ENCODE measurements around the gene RHBDF2.

The RHBDF2 gene

DNA sequence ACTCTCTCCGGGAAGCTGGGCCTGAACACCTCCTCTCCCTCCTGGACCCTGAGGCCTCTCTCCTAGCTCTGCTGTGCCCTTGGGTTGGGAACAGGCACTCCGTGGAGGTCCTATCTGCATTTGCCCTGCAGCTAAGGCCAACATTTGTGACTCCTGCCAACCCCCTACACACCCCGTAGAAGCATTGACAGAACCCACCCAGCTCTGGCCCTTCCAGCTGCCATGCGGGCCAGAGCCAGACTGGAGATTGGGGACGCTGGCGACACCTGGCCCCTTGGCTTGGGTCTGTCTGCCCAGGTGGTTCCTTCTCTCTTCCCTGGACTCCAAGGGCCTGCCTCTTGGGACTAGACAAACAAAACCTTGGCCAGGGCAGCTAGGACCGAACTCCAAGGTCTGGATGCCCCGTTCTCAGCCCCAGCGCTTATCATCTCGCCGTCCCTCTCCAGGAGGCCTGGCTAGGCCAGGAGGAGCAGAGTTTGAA lies 644 bp upstream of the RHBDF2 start:
- Histone ChIP-seq H3K36me3 (ENCODE audit: insufficient read depth, insufficient read length, low read length) (peaks cover 12% of the 10 kb centered on the region), H3K4me1 (ENCODE audit: insufficient read depth, insufficient read length) (peaks cover 46% of the 10 kb centered on the region), H3K9me3 (ENCODE audit: insufficient read depth, low read length) (no peaks in the 10 kb centered on the region), H3K4me3 (ENCODE audit: insufficient read length, low read depth) (peak overlapping the region; percentile 13), H3K27me3 (ENCODE audit: insufficient read depth, insufficient read length) (peaks cover 7% of the 10 kb centered on the region), H3K9ac (ENCODE audit: insufficient read length, low read depth) (peak overlapping the region; percentile 57)
- TF ChIP-seq YY1 (IDR thresholded peaks at IDR 0.05; ENCODE audit: insufficient read depth, insufficient read length), result no peak
- TF ChIP-seq SUZ12 (IDR thresholded peaks at IDR 0.05; ENCODE audit: extremely low read depth, insufficient read depth, insufficient read length), result no peak
- no peak for TF ChIP-seq ZNF274 (IDR thresholded peaks at IDR 0.05; ENCODE audit: low read depth, low read length)
- DNase-seq (ENCODE audit: low read depth, low spot score), result no peak

GRCh38 chr17:76500747-76501017 lies 541 bp downstream of the RHBDF2 start:
- Histone ChIP-seq H3K36me3 (ENCODE audit: insufficient read depth, insufficient read length, low read length) (peaks cover 21% of the 10 kb centered on the region), H3K4me1 (ENCODE audit: insufficient read depth, insufficient read length) (peaks cover 41% of the 10 kb centered on the region), H3K9me3 (ENCODE audit: insufficient read depth, low read length) (no peaks in the 10 kb centered on the region), H3K4me3 (ENCODE audit: insufficient read length, low read depth) (peak overlapping the region; percentile 91), H3K9ac (ENCODE audit: insufficient read length, low read depth) (peak overlapping the region; percentile 95), H3K27me3 (ENCODE audit: insufficient read depth, insufficient read length) (peaks cover 2% of the 10 kb centered on the region)
- DNase-seq (ENCODE audit: low read depth, low spot score), result no peak
- TF ChIP-seq YY1 (IDR thresholded peaks at IDR 0.05; ENCODE audit: insufficient read depth, insufficient read length) (no peak), SUZ12 (IDR thresholded peaks at IDR 0.05; ENCODE audit: extremely low read depth, insufficient read depth, insufficient read length) (no peak), ZNF274 (IDR thresholded peaks at IDR 0.05; ENCODE audit: low read depth, low read length) (no peak)

GRCh38 chr17:76500074-76500746 lies 1.0 kb downstream of the RHBDF2 start:
- H3K27me3 ChIP-seq (ENCODE audit: insufficient read depth, insufficient read length), result peaks cover 2% of the 10 kb centered on the region
- TF ChIP-seq SUZ12 (IDR thresholded peaks at IDR 0.05; ENCODE audit: extremely low read depth, insufficient read depth, insufficient read length) (no peak), ZNF274 (IDR thresholded peaks at IDR 0.05; ENCODE audit: low read depth, low read length) (no peak), YY1 (IDR thresholded peaks at IDR 0.05; ENCODE audit: insufficient read depth, insufficient read length) (no peak)
- H3K4me1 ChIP-seq (ENCODE audit: insufficient read depth, insufficient read length), result peaks cover 41% of the 10 kb centered on the region
- H3K9ac ChIP-seq (ENCODE audit: insufficient read length, low read depth), result peak overlapping the region; percentile 95
- no peaks in the 10 kb centered on the region for H3K9me3 ChIP-seq (ENCODE audit: insufficient read depth, low read length)
- DNase-seq (ENCODE audit: low read depth, low spot score), result no peak
- H3K4me3 ChIP-seq (ENCODE audit: insufficient read length, low read depth), result peak overlapping the region; percentile 91
- peaks cover 26% of the 10 kb centered on the region for H3K36me3 ChIP-seq (ENCODE audit: insufficient read depth, insufficient read length, low read length)

GRCh38 chr17:76499267-76499667 lies 2.0 kb downstream of the RHBDF2 start:
- peaks cover 32% of the 10 kb centered on the region for H3K36me3 ChIP-seq (ENCODE audit: insufficient read depth, insufficient read length, low read length)
- TF ChIP-seq SUZ12 (IDR thresholded peaks at IDR 0.05; ENCODE audit: extremely low read depth, insufficient read depth, insufficient read length), result no peak
- TF ChIP-seq YY1 (IDR thresholded peaks at IDR 0.05; ENCODE audit: insufficient read depth, insufficient read length), result no peak
- TF ChIP-seq ZNF274 (IDR thresholded peaks at IDR 0.05; ENCODE audit: low read depth, low read length), result no peak
- H3K27me3 ChIP-seq (ENCODE audit: insufficient read depth, insufficient read length), result peaks cover 2% of the 10 kb centered on the region
- H3K4me3 ChIP-seq (ENCODE audit: insufficient read length, low read depth), result no peak overlapping the region
- no peak for DNase-seq (ENCODE audit: low read depth, low spot score)
- H3K9ac ChIP-seq (ENCODE audit: insufficient read length, low read depth), result peak overlapping the region; percentile 95
- no peaks in the 10 kb centered on the region for H3K9me3 ChIP-seq (ENCODE audit: insufficient read depth, low read length)
- peaks cover 41% of the 10 kb centered on the region for H3K4me1 ChIP-seq (ENCODE audit: insufficient read depth, insufficient read length)

DNA sequence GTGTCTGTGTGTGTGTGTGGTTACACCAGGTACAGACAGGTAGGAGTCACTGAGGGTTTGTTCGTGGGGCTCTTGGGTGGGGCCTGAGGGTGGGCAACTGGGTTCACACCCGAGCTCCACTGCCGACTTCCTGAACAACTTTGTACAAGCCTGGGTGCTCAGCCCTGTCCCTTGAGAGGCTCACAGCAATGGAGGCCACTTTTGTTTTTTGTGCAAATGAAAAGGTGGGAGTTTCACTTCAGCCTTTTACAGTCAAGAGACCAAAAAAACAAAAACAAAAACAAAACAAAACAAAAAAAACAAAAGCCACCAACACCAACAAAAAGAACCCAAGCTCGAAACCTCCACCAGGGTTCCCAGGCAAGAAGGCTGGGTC lies 2.4 kb downstream of the RHBDF2 start:
- H3K4me3 ChIP-seq (ENCODE audit: insufficient read length, low read depth), result no peak overlapping the region
- DNase-seq (ENCODE audit: low read depth, low spot score), result no peak
- peak overlapping the region; percentile 95 for H3K9ac ChIP-seq (ENCODE audit: insufficient read length, low read depth)
- no peaks in the 10 kb centered on the region for H3K9me3 ChIP-seq (ENCODE audit: insufficient read depth, low read length)
- peaks cover 35% of the 10 kb centered on the region for H3K36me3 ChIP-seq (ENCODE audit: insufficient read depth, insufficient read length, low read length)
- H3K27me3 ChIP-seq (ENCODE audit: insufficient read depth, insufficient read length), result peaks cover 2% of the 10 kb centered on the region
- H3K4me1 ChIP-seq (ENCODE audit: insufficient read depth, insufficient read length), result peaks cover 41% of the 10 kb centered on the region
- no peak for TF ChIP-seq YY1 (IDR thresholded peaks at IDR 0.05; ENCODE audit: insufficient read depth, insufficient read length)
- TF ChIP-seq ZNF274 (IDR thresholded peaks at IDR 0.05; ENCODE audit: low read depth, low read length), result no peak
- TF ChIP-seq SUZ12 (IDR thresholded peaks at IDR 0.05; ENCODE audit: extremely low read depth, insufficient read depth, insufficient read length), result no peak

- peaks cover 47% of the 10 kb centered on the region for H3K4me1 ChIP-seq (ENCODE audit: insufficient read depth, insufficient read length)
- peaks cover 35% of the 10 kb centered on the region for H3K36me3 ChIP-seq (ENCODE audit: insufficient read depth, insufficient read length, low read length)
- H3K9me3 ChIP-seq (ENCODE audit: insufficient read depth, low read length), result no peaks in the 10 kb centered on the region
- H3K27me3 ChIP-seq (ENCODE audit: insufficient read depth, insufficient read length), result peaks cover 2% of the 10 kb centered on the region
- TF ChIP-seq ZNF274 (IDR thresholded peaks at IDR 0.05; ENCODE audit: low read depth, low read length) (no peak), YY1 (IDR thresholded peaks at IDR 0.05; ENCODE audit: insufficient read depth, insufficient read length) (no peak), SUZ12 (IDR thresholded peaks at IDR 0.05; ENCODE audit: extremely low read depth, insufficient read depth, insufficient read length) (no peak)
- peak overlapping the region; percentile 71 for H3K9ac ChIP-seq (ENCODE audit: insufficient read length, low read depth)
- DNase-seq (ENCODE audit: low read depth, low spot score), result no peak
- no peak overlapping the region for H3K4me3 ChIP-seq (ENCODE audit: insufficient read length, low read depth)
These were observed 3.0 kb downstream of the RHBDF2 start for GRCh38 chr17:76497979-76498875.

GRCh38 chr17:76497699-76497978 lies 3.6 kb downstream of the RHBDF2 start:
- no peak for TF ChIP-seq SUZ12 (IDR thresholded peaks at IDR 0.05; ENCODE audit: extremely low read depth, insufficient read depth, insufficient read length)
- TF ChIP-seq YY1 (IDR thresholded peaks at IDR 0.05; ENCODE audit: insufficient read depth, insufficient read length), result no peak
- no peak for TF ChIP-seq ZNF274 (IDR thresholded peaks at IDR 0.05; ENCODE audit: low read depth, low read length)
- Histone ChIP-seq H3K4me1 (ENCODE audit: insufficient read depth, insufficient read length) (peaks cover 47% of the 10 kb centered on the region), H3K9me3 (ENCODE audit: insufficient read depth, low read length) (no peaks in the 10 kb centered on the region), H3K4me3 (ENCODE audit: insufficient read length, low read depth) (no peak overlapping the region), H3K27me3 (ENCODE audit: insufficient read depth, insufficient read length) (peaks cover 2% of the 10 kb centered on the region), H3K36me3 (ENCODE audit: insufficient read depth, insufficient read length, low read length) (peaks cover 35% of the 10 kb centered on the region), H3K9ac (ENCODE audit: insufficient read length, low read depth) (peak overlapping the region; percentile 71)
- no peak for DNase-seq (ENCODE audit: low read depth, low spot score)
